Measurements from ENCODE around the gene STX5. TPM values are rescaled to one million over a fixed set of nuclear protein-coding genes. Genes with fewer than 3 reads are reported as not detected.
"Not testable (repeated sequence)": the region's sequence is repeated elsewhere in the genome, so short reads cannot be mapped to it uniquely, and the experiment has no call there.

STX5 gene
- total RNA-seq, 1 donor from 2014 or later, result 30.2 TPM

DNA sequence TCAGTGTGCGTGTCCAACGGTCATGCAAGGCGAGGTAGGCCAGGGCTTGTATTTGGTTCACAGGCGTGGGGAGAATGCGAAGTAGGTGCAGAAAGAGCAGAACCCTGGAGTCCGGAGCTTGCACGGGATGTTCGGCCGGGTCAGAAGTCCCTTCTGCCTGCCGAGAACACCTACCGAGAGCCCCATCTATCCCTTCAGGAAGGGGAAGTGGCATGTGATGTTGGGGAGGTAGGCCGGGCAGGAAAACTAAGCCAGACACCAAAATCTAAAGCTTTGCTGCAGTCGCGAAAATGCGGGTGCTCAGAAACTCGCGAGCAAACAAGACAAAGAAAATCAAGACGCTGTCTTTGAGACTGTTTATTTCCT is 61.1 kb downstream of the STX5 start:
- peaks cover 10% of the 10 kb centered on the region for H3K27me3 Mint-ChIP-seq (ENCODE audit: insufficient read depth, low read depth)
- no peaks in the 10 kb centered on the region for H3K9me3 ChIP-seq (ENCODE audit: low read depth)
- peaks cover 11% of the 10 kb centered on the region for H3K4me1 ChIP-seq
- H3K36me3 Mint-ChIP-seq, result peaks cover 11% of the 10 kb centered on the region
- peak overlapping the region; percentile 77 for H3K4me2 ChIP-seq
- TF ChIP-seq EZH2 (IDR thresholded peaks at IDR 0.05), result peak; percentile 38
- TF ChIP-seq, protein P1, sequence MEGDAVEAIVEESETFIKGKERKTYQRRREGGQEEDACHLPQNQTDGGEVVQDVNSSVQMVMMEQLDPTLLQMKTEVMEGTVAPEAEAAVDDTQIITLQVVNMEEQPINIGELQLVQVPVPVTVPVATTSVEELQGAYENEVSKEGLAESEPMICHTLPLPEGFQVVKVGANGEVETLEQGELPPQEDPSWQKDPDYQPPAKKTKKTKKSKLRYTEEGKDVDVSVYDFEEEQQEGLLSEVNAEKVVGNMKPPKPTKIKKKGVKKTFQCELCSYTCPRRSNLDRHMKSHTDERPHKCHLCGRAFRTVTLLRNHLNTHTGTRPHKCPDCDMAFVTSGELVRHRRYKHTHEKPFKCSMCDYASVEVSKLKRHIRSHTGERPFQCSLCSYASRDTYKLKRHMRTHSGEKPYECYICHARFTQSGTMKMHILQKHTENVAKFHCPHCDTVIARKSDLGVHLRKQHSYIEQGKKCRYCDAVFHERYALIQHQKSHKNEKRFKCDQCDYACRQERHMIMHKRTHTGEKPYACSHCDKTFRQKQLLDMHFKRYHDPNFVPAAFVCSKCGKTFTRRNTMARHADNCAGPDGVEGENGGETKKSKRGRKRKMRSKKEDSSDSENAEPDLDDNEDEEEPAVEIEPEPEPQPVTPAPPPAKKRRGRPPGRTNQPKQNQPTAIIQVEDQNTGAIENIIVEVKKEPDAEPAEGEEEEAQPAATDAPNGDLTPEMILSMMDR (IDR thresholded peaks at IDR 0.05), result no peak
- no peaks in the 10 kb centered on the region for H3K9me3 Mint-ChIP-seq
- peak overlapping the region; percentile 86 for H3K4me3 ChIP-seq
- peaks cover 26% of the 10 kb centered on the region for H3K4me1 Mint-ChIP-seq
- H2AFZ ChIP-seq (replicated peaks), result peak overlapping the region; percentile 16
- no peaks in the 10 kb centered on the region for H3K36me3 ChIP-seq
- peaks cover 41% of the 10 kb centered on the region for H3F3A ChIP-seq (ENCODE audit: low read depth)
- no peaks in the 10 kb centered on the region for H3K27me3 ChIP-seq
- DNase-seq (ENCODE audit: low spot score), result no peak
- H3K4me3 Mint-ChIP-seq, result peak overlapping the region; percentile 92
- H4K20me1 ChIP-seq (ENCODE audit: low read depth), result no peaks in the 10 kb centered on the region
- peak overlapping the region; percentile 98 for H3K27ac Mint-ChIP-seq
- H3K79me2 ChIP-seq (ENCODE audit: low read depth), result peaks cover 32% of the 10 kb centered on the region
- no peak overlapping the region for H3K9ac ChIP-seq
- H3K27ac ChIP-seq, result peak overlapping the region; percentile 89

- peaks cover 13% of the 10 kb centered on the region for H3K4me1 Mint-ChIP-seq
- H3K36me3 ChIP-seq; H3K27ac ChIP-seq; H3K9me3 Mint-ChIP-seq; H4K20me1 ChIP-seq (ENCODE audit: low read depth); H3K27me3 Mint-ChIP-seq (ENCODE audit: insufficient read depth, low read depth); H2AFZ ChIP-seq (replicated peaks); DNase-seq (ENCODE audit: low spot score); H3K27me3 ChIP-seq; H3K4me1 ChIP-seq; H3K9ac ChIP-seq; H3K9me3 ChIP-seq (ENCODE audit: low read depth): not testable (repeated sequence)
- peak overlapping the region; percentile 79 for H3K4me3 ChIP-seq
- peak overlapping the region; percentile 73 for H3K4me2 ChIP-seq
- peak overlapping the region; percentile 98 for H3K4me3 Mint-ChIP-seq
- H3K36me3 Mint-ChIP-seq, result peaks cover 10% of the 10 kb centered on the region
- H3F3A ChIP-seq (ENCODE audit: low read depth), result peaks cover 34% of the 10 kb centered on the region
- H3K79me2 ChIP-seq (ENCODE audit: low read depth), result peaks cover 26% of the 10 kb centered on the region
- H3K27ac Mint-ChIP-seq, result peak overlapping the region; percentile 46
These were observed 71.0 kb downstream of the STX5 start for GRCh38 chr11:62760867-62761227.

- H3K27ac ChIP-seq, result no peak overlapping the region
- peak overlapping the region; percentile 83 for H2AFZ ChIP-seq (replicated peaks)
- peaks cover 7% of the 10 kb centered on the region for H3K27me3 Mint-ChIP-seq (ENCODE audit: insufficient read depth, low read depth)
- H3K9ac ChIP-seq, result no peak overlapping the region
- H3K27ac Mint-ChIP-seq, result no peak overlapping the region
- H3K79me2 ChIP-seq (ENCODE audit: low read depth), result peaks cover 21% of the 10 kb centered on the region
- peaks cover 2% of the 10 kb centered on the region for H3K36me3 Mint-ChIP-seq
- TF ChIP-seq EZH2phosphoT487 (IDR thresholded peaks at IDR 0.05), result no peak
- no peaks in the 10 kb centered on the region for H3K9me3 ChIP-seq (ENCODE audit: low read depth)
- H3K4me1 ChIP-seq, result peaks cover 8% of the 10 kb centered on the region
- peaks cover 51% of the 10 kb centered on the region for H3F3A ChIP-seq (ENCODE audit: low read depth)
- H4K20me1 ChIP-seq (ENCODE audit: low read depth), result no peaks in the 10 kb centered on the region
- H3K4me1 Mint-ChIP-seq, result peaks cover 16% of the 10 kb centered on the region
- no peaks in the 10 kb centered on the region for H3K9me3 Mint-ChIP-seq
- DNase-seq (ENCODE audit: low spot score), result no peak
- H3K4me3 Mint-ChIP-seq, result no peak overlapping the region
- H3K4me2 ChIP-seq, result no peak overlapping the region
- H3K4me3 ChIP-seq, result no peak overlapping the region
- no peaks in the 10 kb centered on the region for H3K36me3 ChIP-seq
- no peaks in the 10 kb centered on the region for H3K27me3 ChIP-seq
These were observed 73.7 kb downstream of the STX5 start for GRCh38 chr11:62757846-62758788.

Small RNA genes lying within 50 kb of the gene (microRNA-seq; reads per million reads assigned to microRNA genes)
- not detected for gene MIR6514
- not detected for gene MIR6748

Small RNA genes lying within 50 kb of the gene (small RNA-seq; reads per million reads assigned to genes)
- 0.11 reads per million for gene MIR6514
- gene RF00099, result not detected
- not detected for gene RNU6-118P
- not detected for gene SNORD22
- gene SNORD26, result not detected
- not detected for gene SNORD27
- not detected for gene SNORD28
- 3,128 reads per million, percentile 100 among the genes with 10 or more reads in this experiment for gene SNORD30

Other genes with a start within 250 kb of the STX5 start
- 4.8 and 23.1 TPM in 2 replicates for gene TUT1, start 240.5 kb downstream of the STX5 start, total RNA-seq (ENCODE audit: low replicate concordance)
- 108 and 135 TPM in 2 replicates for gene MTA2, start 230.2 kb downstream of the STX5 start, total RNA-seq (ENCODE audit: low replicate concordance)
- 4.0 and 26.6 TPM in 2 replicates for gene EML3, start 219.3 kb downstream of the STX5 start, total RNA-seq (ENCODE audit: low replicate concordance)
- 2.2 TPM in 1 of 2 replicates, not detected in the other for gene ROM1, start 218.8 kb downstream of the STX5 start, total RNA-seq (ENCODE audit: low replicate concordance)
- gene B3GAT3, start 210.1 kb downstream of the STX5 start, total RNA-seq (ENCODE audit: low replicate concordance), result 21.2 and 44.0 TPM in 2 replicates
- 202 and 292 TPM in 2 replicates for gene GANAB, start 185.4 kb downstream of the STX5 start, total RNA-seq (ENCODE audit: low replicate concordance)
- 7.8 and 21.3 TPM in 2 replicates for gene INTS5, start 178.7 kb downstream of the STX5 start, total RNA-seq (ENCODE audit: low replicate concordance)
- gene C11orf98, start 166.8 kb downstream of the STX5 start, total RNA-seq (ENCODE audit: low replicate concordance), result 51.5 and 73.3 TPM in 2 replicates
- 4.3 and 6.7 TPM in 2 replicates for gene CSKMT, start 166.7 kb downstream of the STX5 start, total RNA-seq (ENCODE audit: low replicate concordance)
- 5.7 and 11.7 TPM in 2 replicates for gene UQCC3, start 160.4 kb downstream of the STX5 start, total RNA-seq (ENCODE audit: low replicate concordance)
- gene LBHD1, start 159.8 kb downstream of the STX5 start, total RNA-seq (ENCODE audit: low replicate concordance), result 3.4 and 4.0 TPM in 2 replicates
- gene UBXN1, start 153.0 kb downstream of the STX5 start, total RNA-seq (ENCODE audit: low replicate concordance), result 60.7 and 129 TPM in 2 replicates
- gene LRRN4CL, start 142.5 kb downstream of the STX5 start, total RNA-seq (ENCODE audit: low replicate concordance), result 0.40 TPM in 1 of 2 replicates, not detected in the other
- gene BSCL2, start 124.6 kb downstream of the STX5 start, total RNA-seq (ENCODE audit: low replicate concordance), result 34.6 and 63.1 TPM in 2 replicates
- gene GNG3, start 124.4 kb downstream of the STX5 start, total RNA-seq (ENCODE audit: low replicate concordance), result 2.0 TPM in 1 of 2 replicates, not detected in the other
- gene HNRNPUL2, start 104.6 kb downstream of the STX5 start, total RNA-seq (ENCODE audit: low replicate concordance), result 30.9 and 32.5 TPM in 2 replicates
- 55.7 and 78.4 TPM in 2 replicates for gene TTC9C, start 103.6 kb downstream of the STX5 start, total RNA-seq (ENCODE audit: low replicate concordance)
- gene ZBTB3, start 77.9 kb downstream of the STX5 start, total RNA-seq (ENCODE audit: low replicate concordance), result 9.2 and 22.8 TPM in 2 replicates
- gene POLR2G, start 70.5 kb downstream of the STX5 start, total RNA-seq (ENCODE audit: low replicate concordance), result 88.7 and 117 TPM in 2 replicates
- 28.9 and 39.9 TPM in 2 replicates for gene TAF6L, start 60.7 kb downstream of the STX5 start, total RNA-seq (ENCODE audit: low replicate concordance)
- gene TMEM179B, start 44.6 kb downstream of the STX5 start, total RNA-seq (ENCODE audit: low replicate concordance), result 24.5 and 40.4 TPM in 2 replicates
- gene TMEM223, start 40.0 kb downstream of the STX5 start, total RNA-seq (ENCODE audit: low replicate concordance), result 9.9 and 38.9 TPM in 2 replicates
- 23.6 and 36.5 TPM in 2 replicates for gene NXF1, start 26.6 kb downstream of the STX5 start, total RNA-seq (ENCODE audit: low replicate concordance)
- not detected in 2 replicates for gene TEX54, start 790 bp upstream of the STX5 start, total RNA-seq (ENCODE audit: low replicate concordance)
- gene WDR74, start 7.5 kb upstream of the STX5 start, total RNA-seq (ENCODE audit: low replicate concordance), result 40.0 and 47.4 TPM in 2 replicates
- gene SLC3A2, start 48.8 kb upstream of the STX5 start, total RNA-seq (ENCODE audit: low replicate concordance), result 99.8 and 130 TPM in 2 replicates
- gene CHRM1, start 89.3 kb upstream of the STX5 start, total RNA-seq (ENCODE audit: low replicate concordance), result not detected in 2 replicates
- not detected in 2 replicates for gene SLC22A6, start 152.9 kb upstream of the STX5 start, total RNA-seq (ENCODE audit: low replicate concordance)
- not detected in 2 replicates for gene SLC22A8, start 183.8 kb upstream of the STX5 start, total RNA-seq (ENCODE audit: low replicate concordance)